ENCODE results near the gene DCLRE1B. TPM values are rescaled to one million over a fixed set of nuclear protein-coding genes. Genes with fewer than 3 reads are reported as not detected.
A peak's percentile ranks its signal among the peaks of the same experiment; 100 is the strongest.

Gene DCLRE1B
- total and polyA plus RNA-seq, 9 of the 15 experiments (the other 6 are each of a cell fraction or from before 2014, with no cell fraction given): 10.6 to 28.8 (median 17.2) TPM

DNA sequence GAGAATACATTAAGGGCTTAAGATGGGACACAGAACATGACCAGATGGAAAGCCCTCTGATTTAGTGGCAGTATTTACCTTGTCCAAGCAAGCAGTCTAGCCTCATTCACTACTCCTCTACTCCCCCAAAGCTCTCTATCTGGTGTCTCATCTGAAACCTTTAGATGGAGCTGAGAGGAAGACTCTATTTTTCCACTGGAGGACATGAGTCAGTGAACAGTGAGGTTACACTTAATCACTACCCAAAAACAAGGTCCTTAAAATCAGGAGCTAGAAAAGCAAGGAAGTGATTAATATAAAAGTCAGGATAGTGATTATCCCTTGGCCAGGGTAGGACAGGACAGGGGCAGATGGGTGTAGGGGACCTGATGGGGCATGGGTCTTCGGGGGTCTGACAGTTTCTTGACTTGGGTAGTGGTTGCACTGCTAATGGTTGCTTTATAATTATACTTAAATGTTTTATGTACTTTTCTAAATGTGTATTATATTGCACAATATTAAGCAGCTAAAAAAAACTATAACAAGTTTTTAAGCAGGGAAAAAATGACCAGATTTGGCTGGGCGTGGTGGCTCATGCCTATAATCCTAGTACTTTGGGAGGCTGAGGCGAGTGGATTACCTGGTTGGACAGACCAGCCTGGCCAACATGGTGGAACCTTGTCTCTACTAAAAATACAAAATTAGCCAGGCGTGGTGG lies 36.6 kb upstream of the DCLRE1B start (continued):
- TF ChIP-seq CEBPG (CRISPR knock-in tag; IDR thresholded peaks at IDR 0.05) (no peak), CEBPG (tag; conservative IDR thresholded peaks at IDR 0.05 in 1 of 2, IDR thresholded peaks at IDR 0.05 in 1 of 2) (peak in 1 of 2 experiments; percentile 87; a peak in 3 of 4 replicates), ZNF77 (CRISPR knock-in tag; IDR thresholded peaks at IDR 0.05) (no peak), GTF2A2 (tag; IDR thresholded peaks at IDR 0.05) (no peak), ZNF76 (CRISPR knock-in tag; IDR thresholded peaks at IDR 0.05; ENCODE audit: borderline replicate concordance) (no peak), ZNF384 (IDR thresholded peaks at IDR 0.05; ENCODE audit: low read depth, low read length) (no peak), SRF (CRISPR knock-in tag; IDR thresholded peaks at IDR 0.05) (no peak), CXXC5 (CRISPR knock-in tag; IDR thresholded peaks at IDR 0.05) (no peak), GABPA (tag; conservative IDR thresholded peaks at IDR 0.05; ENCODE audit: low read depth) (no peak), ZFP36 (IDR thresholded peaks at IDR 0.05; ENCODE audit: low read depth, low read length, partially characterized antibody) (no peak), FOSL1 (tag; conservative IDR thresholded peaks at IDR 0.05) (peak; percentile 87), ZNF23 (CRISPR knock-in tag; IDR thresholded peaks at IDR 0.05) (no peak), E2F3 (CRISPR knock-in tag; IDR thresholded peaks at IDR 0.05) (no peak), CBFB (CRISPR knock-in tag; IDR thresholded peaks at IDR 0.05) (no peak)
- TF ChIP-seq, protein P1, sequence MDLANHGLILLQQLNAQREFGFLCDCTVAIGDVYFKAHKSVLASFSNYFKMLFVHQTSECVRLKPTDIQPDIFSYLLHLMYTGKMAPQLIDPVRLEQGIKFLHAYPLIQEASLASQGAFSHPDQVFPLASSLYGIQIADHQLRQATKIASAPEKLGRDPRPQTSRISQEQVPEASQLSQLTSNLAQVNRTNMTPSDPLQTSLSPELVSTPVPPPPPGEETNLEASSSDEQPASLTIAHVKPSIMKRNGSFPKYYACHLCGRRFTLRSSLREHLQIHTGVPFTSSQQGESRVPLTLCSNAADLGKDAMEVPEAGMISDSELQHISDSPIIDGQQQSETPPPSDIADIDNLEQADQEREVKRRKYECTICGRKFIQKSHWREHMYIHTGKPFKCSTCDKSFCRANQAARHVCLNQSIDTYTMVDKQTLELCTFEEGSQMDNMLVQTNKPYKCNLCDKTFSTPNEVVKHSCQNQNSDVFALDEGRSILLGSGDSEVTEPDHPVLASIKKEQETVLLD (IDR thresholded peaks at IDR 0.05): no peak
- TF ChIP-seq, protein P2, sequence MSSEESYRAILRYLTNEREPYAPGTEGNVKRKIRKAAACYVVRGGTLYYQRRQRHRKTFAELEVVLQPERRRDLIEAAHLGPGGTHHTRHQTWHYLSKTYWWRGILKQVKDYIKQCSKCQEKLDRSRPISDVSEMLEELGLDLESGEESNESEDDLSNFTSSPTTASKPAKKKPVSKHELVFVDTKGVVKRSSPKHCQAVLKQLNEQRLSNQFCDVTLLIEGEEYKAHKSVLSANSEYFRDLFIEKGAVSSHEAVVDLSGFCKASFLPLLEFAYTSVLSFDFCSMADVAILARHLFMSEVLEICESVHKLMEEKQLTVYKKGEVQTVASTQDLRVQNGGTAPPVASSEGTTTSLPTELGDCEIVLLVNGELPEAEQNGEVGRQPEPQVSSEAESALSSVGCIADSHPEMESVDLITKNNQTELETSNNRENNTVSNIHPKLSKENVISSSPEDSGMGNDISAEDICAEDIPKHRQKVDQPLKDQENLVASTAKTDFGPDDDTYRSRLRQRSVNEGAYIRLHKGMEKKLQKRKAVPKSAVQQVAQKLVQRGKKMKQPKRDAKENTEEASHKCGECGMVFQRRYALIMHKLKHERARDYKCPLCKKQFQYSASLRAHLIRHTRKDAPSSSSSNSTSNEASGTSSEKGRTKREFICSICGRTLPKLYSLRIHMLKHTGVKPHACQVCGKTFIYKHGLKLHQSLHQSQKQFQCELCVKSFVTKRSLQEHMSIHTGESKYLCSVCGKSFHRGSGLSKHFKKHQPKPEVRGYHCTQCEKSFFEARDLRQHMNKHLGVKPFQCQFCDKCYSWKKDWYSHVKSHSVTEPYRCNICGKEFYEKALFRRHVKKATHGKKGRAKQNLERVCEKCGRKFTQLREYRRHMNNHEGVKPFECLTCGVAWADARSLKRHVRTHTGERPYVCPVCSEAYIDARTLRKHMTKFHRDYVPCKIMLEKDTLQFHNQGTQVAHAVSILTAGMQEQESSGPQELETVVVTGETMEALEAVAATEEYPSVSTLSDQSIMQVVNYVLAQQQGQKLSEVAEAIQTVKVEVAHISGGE (CRISPR knock-in tag; IDR thresholded peaks at IDR 0.05): 0 out of 6 replicates have a peak, but pooled peaks of 1 of the 3 experiments have one; percentile 17
- TF ChIP-seq, protein P3, sequence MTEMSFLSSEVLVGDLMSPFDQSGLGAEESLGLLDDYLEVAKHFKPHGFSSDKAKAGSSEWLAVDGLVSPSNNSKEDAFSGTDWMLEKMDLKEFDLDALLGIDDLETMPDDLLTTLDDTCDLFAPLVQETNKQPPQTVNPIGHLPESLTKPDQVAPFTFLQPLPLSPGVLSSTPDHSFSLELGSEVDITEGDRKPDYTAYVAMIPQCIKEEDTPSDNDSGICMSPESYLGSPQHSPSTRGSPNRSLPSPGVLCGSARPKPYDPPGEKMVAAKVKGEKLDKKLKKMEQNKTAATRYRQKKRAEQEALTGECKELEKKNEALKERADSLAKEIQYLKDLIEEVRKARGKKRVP (CRISPR knock-in tag; IDR thresholded peaks at IDR 0.05): 0 out of 2 replicates have a peak, but pooled peaks have one; percentile 27

All from K562 (cell line).